IMR-90 (cell line): ENCODE data around the gene ORAI1. TPM values are rescaled to one million over a fixed set of nuclear protein-coding genes. Genes with fewer than 3 reads are reported as not detected.
A peak's percentile ranks its signal among the peaks of the same experiment; 100 is the strongest.

Experiments
- ATAC-seq: fragments of 200-7000 bp; cut with Tn5 transposase; 2 replicates; pipeline ENCODE4 v1.9.1; 2020; ENCODE audit warnings: low read depth, mild to moderate bottlenecking, moderate library complexity
- BruUV-seq: library from RNA; stranded (reverse); fragments of 400-500 nt; replicated peaks from 2 replicates; lab custom pipeline; 2021; lab: Mats Ljungman, UMichigan
- CTCF ChIA-PET: fragments of 300-600 bp; formaldehyde crosslinking; extraction: SDS; loops from one replicate; lab custom pipeline; 2021; ENCODE audit warnings: antibody characterized with exemption; lab: Yijun Ruan, JAX
- POLR2A ChIA-PET: fragments of 300-600 bp; sonication (Branson Sonifier 250); formaldehyde crosslinking; loops from one replicate; lab custom pipeline; 2022; ENCODE audit warnings: antibody characterized with exemption; ENCODE audit not compliant: unreplicated experiment; lab: Charles Lee
- DNase-seq: peaks from one replicate; pipeline ENCODE4 v3.0.0; 2013
- H2AFZ ChIP-seq: replicated peaks from 2 replicates; pipeline ENCODE3; 2013; ENCODE audit warnings: low read length, mild to moderate bottlenecking; ENCODE audit not compliant: poor library complexity
- H2AK5ac ChIP-seq: 2 replicates; pipeline ENCODE4 v1.6.1; 2013; ENCODE audit warnings: low read depth, low read length, inconsistent platforms
- H2AK9ac ChIP-seq: replicated peaks from 2 replicates; pipeline ENCODE3; 2013; ENCODE audit warnings: mild to moderate bottlenecking, low read depth, low read length, moderate library complexity; ENCODE audit not compliant: poor library complexity
- H2BK120ac ChIP-seq: 2 replicates; pipeline ENCODE4 v1.6.1; 2013; ENCODE audit warnings: low read depth, low read length, inconsistent platforms
- H2BK15ac ChIP-seq: 3 replicates; pipeline ENCODE4 v1.6.1; 2013; ENCODE audit warnings: low read depth, low read length, inconsistent platforms
- H2BK20ac ChIP-seq: 2 replicates; pipeline ENCODE4 v1.6.1; 2013; ENCODE audit warnings: low read depth, mild to moderate bottlenecking, inconsistent platforms, low read length, moderate library complexity
- H2BK5ac ChIP-seq: 2 replicates; pipeline ENCODE4 v1.6.1; 2013; ENCODE audit warnings: mild to moderate bottlenecking, low read depth, low read length, inconsistent platforms; ENCODE audit not compliant: poor library complexity, severe bottlenecking
- H3K14ac ChIP-seq: replicated peaks from 2 replicates; pipeline ENCODE4 v1.6.1; 2013; ENCODE audit warnings: low read depth, low read length, inconsistent platforms
- H3K18ac ChIP-seq: 2 replicates; pipeline ENCODE4 v1.6.1; 2013; ENCODE audit warnings: low read depth, low read length, control low read depth
- H3K23ac ChIP-seq: 2 replicates; pipeline ENCODE4 v1.6.1; 2013; ENCODE audit warnings: low read depth, low read length, inconsistent platforms
- H3K27ac ChIP-seq: 2 replicates; pipeline ENCODE4 v1.5.1; 2013; ENCODE audit warnings: mild to moderate bottlenecking, control low read depth, low read length; ENCODE audit not compliant: insufficient read depth
- H3K27me3 ChIP-seq: 2 replicates; pipeline ENCODE4 v1.6.1; 2013; ENCODE audit warnings: low read length; ENCODE audit not compliant: control insufficient read depth, insufficient read depth
- H3K36me3 ChIP-seq: 2 replicates; pipeline ENCODE4 v1.6.1; 2013; ENCODE audit warnings: low read length, mixed read lengths; ENCODE audit not compliant: control insufficient read depth, insufficient read depth
- H3K4ac ChIP-seq: 2 replicates; pipeline ENCODE4 v1.6.1; 2013; ENCODE audit warnings: low read depth, low read length, inconsistent platforms
- H3K4me1 ChIP-seq: 2 replicates; pipeline ENCODE4 v1.6.1; 2013; ENCODE audit warnings: low read length, mixed read lengths; ENCODE audit not compliant: control insufficient read depth, insufficient read depth
- H3K4me2 ChIP-seq: 2 replicates; pipeline ENCODE4 v1.6.1; 2013; ENCODE audit warnings: low read depth, mild to moderate bottlenecking, control low read depth, low read length, moderate library complexity
- H3K4me3 ChIP-seq: 2 replicates; pipeline ENCODE4 v1.5.1; 2013; ENCODE audit warnings: low read depth, mild to moderate bottlenecking, control low read depth, low read length, moderate library complexity; ENCODE audit not compliant: insufficient read depth
- H3K56ac ChIP-seq: 2 replicates; pipeline ENCODE4 v1.6.1; 2013; ENCODE audit warnings: low read length, inconsistent platforms; ENCODE audit not compliant: insufficient read depth; ENCODE audit errors: extremely low read depth
- H3K79me1 ChIP-seq, 2 experiments: 2 replicates each; pipeline ENCODE4 v1.6.1; 2013; ENCODE audit warnings: low read length in 2 of 2, inconsistent platforms in 1 of 2, low read depth in 1 of 2
- H3K9ac ChIP-seq: 2 replicates; pipeline ENCODE4 v1.6.1; 2013; ENCODE audit warnings: low read depth, low read length, control low read depth
- H3K9me1 ChIP-seq: 2 replicates; pipeline ENCODE4 v1.6.1; 2013; ENCODE audit warnings: low read length, inconsistent platforms; ENCODE audit not compliant: insufficient read depth
- H3K9me3 ChIP-seq: 2 replicates; pipeline ENCODE4 v1.6.1; 2013; ENCODE audit warnings: low read length; ENCODE audit not compliant: control insufficient read depth, insufficient read depth
- H4K20me1 ChIP-seq: 2 replicates; pipeline ENCODE4 v1.6.1; 2013; ENCODE audit warnings: low read length, inconsistent platforms; ENCODE audit not compliant: insufficient read depth
- H4K5ac ChIP-seq: 2 replicates; pipeline ENCODE4 v1.6.1; 2013; ENCODE audit warnings: mild to moderate bottlenecking, low read depth, low read length, control low read depth
- H4K8ac ChIP-seq, 2 experiments: 2 replicates each; pipeline ENCODE4 v1.6.1; 2013; ENCODE audit warnings: low read depth in 2 of 2, low read length in 2 of 2, control low read depth in 1 of 2, inconsistent platforms in 1 of 2
- H4K91ac ChIP-seq: 2 replicates; pipeline ENCODE4 v1.6.1; 2013; ENCODE audit warnings: low read depth, low read length, inconsistent platforms; ENCODE audit not compliant: insufficient read depth
- BHLHE40 ChIP-seq: fragments of 150-350 bp; IDR thresholded peaks from 2 replicates; pipeline ENCODE4 v1.6.1; 2016; ENCODE audit warnings: mild to moderate bottlenecking, low read depth, low read length
- CHD1 ChIP-seq: IDR thresholded peaks from 2 replicates; pipeline ENCODE4 v1.6.1; 2012; ENCODE audit warnings: low read depth, low read length, improper control_type of control experiment
- CTCF ChIP-seq: conservative IDR thresholded peaks from 2 replicates; pipeline ENCODE4 v1.5.1; 2012; ENCODE audit warnings: mild to moderate bottlenecking, low read depth, low read length, improper control_type of control experiment
- MAFK ChIP-seq: IDR thresholded peaks from 2 replicates; pipeline ENCODE4 v1.6.1; 2012; ENCODE audit warnings: low read depth, low read length, improper control_type of control experiment
- MAZ ChIP-seq: IDR thresholded peaks from 2 replicates; pipeline ENCODE4 v1.6.1; 2012; ENCODE audit warnings: low read depth, mild to moderate bottlenecking, low read length, improper control_type of control experiment, moderate library complexity, borderline replicate concordance
- MXI1 ChIP-seq: IDR thresholded peaks from 2 replicates; pipeline ENCODE4 v1.6.1; 2012; ENCODE audit warnings: low read depth, mild to moderate bottlenecking, low read length, moderate library complexity, borderline replicate concordance
- POLR2A ChIP-seq: IDR thresholded peaks from 2 replicates; pipeline ENCODE4 v1.6.1; 2012; ENCODE audit warnings: mild to moderate bottlenecking, low read depth, low read length
- RAD21 ChIP-seq: IDR thresholded peaks from 2 replicates; pipeline ENCODE4 v1.6.1; 2012; ENCODE audit warnings: low read length, improper control_type of control experiment
- SMC3 ChIP-seq: fragments of 150-350 bp; IDR thresholded peaks from 2 replicates; pipeline ENCODE4 v1.6.1; 2016; ENCODE audit warnings: low read depth, mild to moderate bottlenecking, antibody characterized with exemption, low read length, moderate library complexity
- USF2 ChIP-seq: fragments of 150-350 bp; IDR thresholded peaks from 2 replicates; pipeline ENCODE4 v1.6.1; 2017; ENCODE audit warnings: mild to moderate bottlenecking, antibody characterized with exemption, low read length, low read depth
- WGBS, 2 experiments: methylation state at CpG; one replicate each; pipeline versions ENCODE4 v1.1.5 to v1.1.7; 2013; ENCODE audit warnings: missing lambda C conversion rate in 2 of 2; ENCODE audit not compliant: insufficient read length in 1 of 2; ENCODE audit errors: extremely low coverage in 2 of 2; 5-methylcytosine and 5-hydroxymethylcytosine counted together
- dilution Hi-C: fragments of 300-500 bp; cut with HindIII; formaldehyde crosslinking; loops from one replicate; pipeline ENCODE4 v1.14.3; 2018; ENCODE audit warnings: low sequenced_read_pairs; ENCODE audit not compliant: unreplicated experiment
- in situ Hi-C: fragments of 300-500 bp; cut with MboI; formaldehyde crosslinking; loops from 3 replicates; pipeline ENCODE4 v1.14.3; 2019; ENCODE audit warnings: low sequenced_read_pairs, inconsistent platforms, mixed read lengths
- intact Hi-C: fragments of 100-400 bp; cut with micrococcal nuclease; formaldehyde crosslinking; loops from 2 replicates; pipeline ENCODE4 v1.10.0; 2022
- polyA plus RNA-seq, 3 experiments: library from polyadenylated mRNA; depleted of rRNA; stranded (reverse); fragments of >200 nt; gene quantifications; 2 replicates each; pipeline ENCODE4 v1.2.3, GENCODE V29; 2012; ENCODE audit warnings: low replicate concordance in 1 of 3
- total RNA-seq: library from RNA; depleted of rRNA; stranded (reverse); fragments of >200 nt; gene quantifications from 2 replicates; pipeline ENCODE4 v1.2.3, GENCODE V29; 2012

ORAI1 gene
- total and polyA plus RNA-seq, 2 of the 4 experiments (the other 2 are of a cell fraction): 3.9 to 22.7 TPM

GRCh38 chr12:121610239-121611149, 15.8 kb upstream of the ORAI1 start:
- Histone ChIP-seq H3K18ac (peak overlapping the region; percentile 2; the same call in 1 of the 2 replicates), H3K23ac (peak overlapping the region; percentile 31), H3K4me3 (no peak overlapping the region), H3K9ac (peak overlapping the region; percentile 64), H3K79me1 (no peaks in the 10 kb centered on the region), H3K4me1 (peaks cover 4% of the 10 kb centered on the region; the same call in 1 of the 2 replicates), H2BK20ac (no peak overlapping the region), H2AK5ac (peak overlapping the region; percentile 82; the same call in 1 of the 2 replicates), H3K9me1 (no peaks in the 10 kb centered on the region), H3K14ac (peak overlapping the region; percentile 70), H4K91ac (no peak overlapping the region), H4K5ac (no peak overlapping the region; the same call in 1 of the 2 replicates), H3K4ac (peak overlapping the region; percentile 15; the same call in 1 of the 2 replicates), H3K36me3 (no peaks in the 10 kb centered on the region), H3K27me3 (no peaks in the 10 kb centered on the region), H3K9me3 (no peaks in the 10 kb centered on the region), H4K8ac (peak overlapping the region in 1 of 2 experiments; percentile 49; a peak in 1 of 4 replicates), H2AFZ (peak overlapping the region; percentile 54), H2BK120ac (peak overlapping the region; percentile 42), H3K27ac (peak overlapping the region; percentile 39; the same call in 1 of the 2 replicates), H2AK9ac (no peak overlapping the region), H2BK5ac (no peak overlapping the region), H3K4me2 (peak overlapping the region; percentile 27), H4K20me1 (no peaks in the 10 kb centered on the region), H3K56ac (no peak overlapping the region), H2BK15ac (0 out of 3 replicates have a peak overlapping the region, but pooled peaks have one; percentile 59)
- POLR2A ChIA-PET: interaction anchor here (0.5 kb wide), 1 partner anchor 77 kb away, joined by 25 read pairs; no protein-coding TSS in a partner anchor
- CTCF ChIA-PET: interaction anchor here (0.9 kb wide), 1 partner anchor 58 kb away, joined by 3 read pairs; no protein-coding TSS in a partner anchor
- peak; percentile 43 for DNase-seq
- intact Hi-C loops (loop anchor here (5.0 kb wide), 1 partner anchor 53 kb away; no protein-coding TSS in a partner anchor), in situ Hi-C loops (no loop called here), dilution Hi-C loops (no loop called here)
- no TSS peak for BruUV-seq
- TF ChIP-seq POLR2A: no peak
- TF ChIP-seq RAD21: no peak
- no peak for TF ChIP-seq CTCF
- TF ChIP-seq USF2: no peak
- TF ChIP-seq MAZ: no peak
- no peak for TF ChIP-seq MAFK
- no peak for TF ChIP-seq SMC3
- TF ChIP-seq MXI1: no peak
- TF ChIP-seq CHD1: no peak
- no peak for TF ChIP-seq BHLHE40
- no CpG with 5 or more reads among the region's 11 CpGs for WGBS, 2 experiments
- ATAC-seq: peak; percentile 76
